ENCODE measurements around the gene CLSTN1.

DNA sequence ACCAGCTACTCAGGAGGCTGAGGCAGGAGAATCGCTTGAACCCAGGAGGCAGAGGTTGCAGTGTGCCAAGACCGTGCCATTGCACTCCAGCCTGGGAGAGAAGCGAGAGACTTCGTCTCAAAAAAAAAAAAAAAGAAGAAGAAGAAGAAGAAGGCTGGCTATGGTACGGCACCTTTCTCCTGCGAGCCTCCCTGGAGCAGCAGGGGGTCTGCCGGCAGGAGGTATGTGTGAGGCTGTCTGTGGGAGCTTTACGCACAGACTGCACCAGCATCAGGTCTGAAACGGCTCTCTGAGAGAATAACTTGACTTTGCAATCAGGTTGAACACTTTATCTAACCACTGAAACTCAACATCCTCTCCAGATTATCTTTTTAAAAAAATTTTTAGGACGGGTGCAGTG lies 44.9 kb downstream of the CLSTN1 start:
- no peak for TF ChIP-seq JUN (CRISPR knock-in tag; IDR thresholded peaks at IDR 0.05)
- no peak for TF ChIP-seq NR2C2 (CRISPR knock-in tag; IDR thresholded peaks at IDR 0.05)
- TF ChIP-seq ATF1 (CRISPR knock-in tag; IDR thresholded peaks at IDR 0.05), result no peak
- TF ChIP-seq TP53 (CRISPR knock-in tag; IDR thresholded peaks at IDR 0.05), result no peak
- TF ChIP-seq, protein P1, sequence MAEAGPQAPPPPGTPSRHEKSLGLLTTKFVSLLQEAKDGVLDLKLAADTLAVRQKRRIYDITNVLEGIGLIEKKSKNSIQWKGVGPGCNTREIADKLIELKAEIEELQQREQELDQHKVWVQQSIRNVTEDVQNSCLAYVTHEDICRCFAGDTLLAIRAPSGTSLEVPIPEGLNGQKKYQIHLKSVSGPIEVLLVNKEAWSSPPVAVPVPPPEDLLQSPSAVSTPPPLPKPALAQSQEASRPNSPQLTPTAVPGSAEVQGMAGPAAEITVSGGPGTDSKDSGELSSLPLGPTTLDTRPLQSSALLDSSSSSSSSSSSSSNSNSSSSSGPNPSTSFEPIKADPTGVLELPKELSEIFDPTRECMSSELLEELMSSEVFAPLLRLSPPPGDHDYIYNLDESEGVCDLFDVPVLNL (CRISPR knock-in tag; IDR thresholded peaks at IDR 0.05; ENCODE audit: borderline replicate concordance, low read depth), result no peak
